Sigmoid colon (tissue), 7 donors: ENCODE measurements around the gene LILRA1. TPM values are rescaled to one million over a fixed set of nuclear protein-coding genes. Genes with fewer than 3 reads are reported as not detected.
"Not testable (repeated sequence)": the region's sequence is repeated elsewhere in the genome, so short reads cannot be mapped to it uniquely, and the experiment has no call there.

Experiments
- DNase-seq: peaks from one replicate; pipeline ENCODE4 v3.0.0-alpha.2; 2019
- H3K27ac ChIP-seq, 4 donors: fragments of 200-600 bp; sonication (generic); one replicate each; pipeline ENCODE4 v1.5.1; 2016 to 2019; ENCODE audit warnings: mild to moderate bottlenecking in 1 of 4
- H3K27me3 ChIP-seq, 3 donors: fragments of 200-600 bp; sonication (generic); one replicate each; pipeline ENCODE4 v1.5.1; 2019; ENCODE audit warnings: mild to moderate bottlenecking in 1 of 3
- H3K36me3 ChIP-seq, 4 donors: fragments of 200-600 bp; sonication (generic); one replicate each; pipeline ENCODE4 v1.5.1; 2016 to 2019
- H3K4me1 ChIP-seq, 4 donors: fragments of 200-600 bp; sonication (generic); one replicate each; pipeline ENCODE4 v1.5.1; 2017 to 2019
- H3K4me3 ChIP-seq, 4 donors: fragments of 200-600 bp; sonication (generic); one replicate each; pipeline ENCODE4 v1.5.1; 2017 to 2019; ENCODE audit warnings: mild to moderate bottlenecking in 2 of 4, moderate library complexity in 1 of 4
- H3K9me3 ChIP-seq, 4 donors: fragments of 200-600 bp in 3 of 4; sonication (generic) in 3 of 4; one replicate each; pipeline versions ENCODE4 v1.5.1 to v1.6.1; 2013 to 2019
- EP300 ChIP-seq, 4 donors: sonication (generic); formaldehyde crosslinking; IDR thresholded peaks; one replicate each; pipeline ENCODE4 v1.6.1; 2017; ENCODE audit warnings: antibody characterized with exemption in 4 of 4
- POLR2A ChIP-seq, 2 donors: fragments of 450-650 bp; IDR thresholded peaks; one replicate each; pipeline ENCODE4 v1.6.1; 2016; ENCODE audit warnings: antibody characterized with exemption in 2 of 2, mild to moderate bottlenecking in 2 of 2, moderate library complexity in 2 of 2
- POLR2AphosphoS5 ChIP-seq, 4 donors: sonication (generic); formaldehyde crosslinking; IDR thresholded peaks; one replicate each; pipeline ENCODE4 v1.6.1; 2017; ENCODE audit warnings: antibody characterized with exemption in 4 of 4
- WGBS, 2 donors: extraction: QIAGEN DNeasy Blood & Tissue Kit; methylation state at CpG; one replicate each; pipeline ENCODE4 v1.1.7; 2013; 5-methylcytosine and 5-hydroxymethylcytosine counted together
- intact Hi-C: fragments of 100-400 bp; cut with DNase I; formaldehyde crosslinking; loops from one replicate; pipeline ENCODE4 v1.15.1; 2023
- polyA plus RNA-seq, 3 donors: library from polyadenylated mRNA; stranded (reverse); fragments of 200-250 nt; gene quantifications; one replicate each; pipeline ENCODE4 v1.2.3, GENCODE V29; 2013
- total RNA-seq, 4 donors: library from RNA; depleted of rRNA; stranded (reverse); fragments of >200 nt; gene quantifications; one replicate each; pipeline ENCODE4 v1.1.0, GENCODE V29; 2016
- TF ChIP-seq, protein P1 (sequence below), 4 experiments: fragments of 450-650 bp in 3 of 4; fragments of 200-600 bp in 1 of 4; IDR thresholded peaks; one replicate each; pipeline ENCODE4 v1.5.1; 2016 to 2019; ENCODE audit warnings: antibody characterized with exemption in 4 of 4, mild to moderate bottlenecking in 3 of 4, moderate library complexity in 2 of 4
- donor health status: healthy with polysubstance abuse.
- donor health status: Bipolar disorder and iron deficiency.
- donor health status: healthy.

The LILRA1 gene
- total and polyA plus RNA-seq, 7 donors, result 0.54 to 2.3 (median 0.71) TPM; not detected in 2

DNA sequence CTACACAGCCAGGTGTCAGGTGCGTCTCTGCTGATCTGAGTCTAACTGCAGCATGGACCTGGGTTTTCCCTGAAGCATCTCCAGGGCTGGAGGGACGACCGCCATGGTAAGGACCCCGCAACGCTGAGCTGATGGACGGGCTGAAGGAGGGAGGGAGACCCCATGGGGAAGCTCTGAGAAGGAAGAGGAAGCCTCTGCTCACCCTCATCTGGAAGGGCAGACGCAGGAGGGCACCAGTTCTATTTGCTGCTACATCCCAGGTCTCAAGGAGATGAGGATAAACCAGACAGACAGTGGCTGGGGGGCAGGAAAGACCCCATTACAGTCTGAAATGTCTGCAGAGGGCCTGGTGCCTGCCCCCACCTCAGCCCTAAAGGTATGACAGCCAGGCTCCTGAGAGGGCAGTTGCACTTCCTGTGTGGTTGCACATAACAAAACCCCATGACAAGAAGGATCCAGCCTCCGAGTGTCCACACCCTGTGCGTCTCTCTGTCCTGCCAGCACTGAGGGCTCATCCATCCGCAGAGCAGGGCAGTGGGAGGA, 20.0 kb upstream of the LILRA1 start, which contains the start of gene LILRA2:
LILRA2 (plus strand) TSS at position 461 of the 543 bp plus-strand sequence. CDS start 89 bp downstream, outside the sequence.
- WGBS, 2 donors, result 39 to 59% methylated on average over 10 of the region's 10 CpGs
- H3K27me3 ChIP-seq, result peaks cover 0 to 3% (median 0%) of the 10 kb centered on the region in 3 donors
- H3K9me3 ChIP-seq, result no peaks in the 10 kb centered on the region
- H3K4me1 ChIP-seq, result no peaks in the 10 kb centered on the region
- DNase-seq, result no peak
- peak within 1 kb of the TSS in 1 of 4 donors; percentile 12 for H3K4me3 ChIP-seq
- H3K36me3 ChIP-seq, result no peaks in the 10 kb centered on the region
- TF ChIP-seq, protein P1, sequence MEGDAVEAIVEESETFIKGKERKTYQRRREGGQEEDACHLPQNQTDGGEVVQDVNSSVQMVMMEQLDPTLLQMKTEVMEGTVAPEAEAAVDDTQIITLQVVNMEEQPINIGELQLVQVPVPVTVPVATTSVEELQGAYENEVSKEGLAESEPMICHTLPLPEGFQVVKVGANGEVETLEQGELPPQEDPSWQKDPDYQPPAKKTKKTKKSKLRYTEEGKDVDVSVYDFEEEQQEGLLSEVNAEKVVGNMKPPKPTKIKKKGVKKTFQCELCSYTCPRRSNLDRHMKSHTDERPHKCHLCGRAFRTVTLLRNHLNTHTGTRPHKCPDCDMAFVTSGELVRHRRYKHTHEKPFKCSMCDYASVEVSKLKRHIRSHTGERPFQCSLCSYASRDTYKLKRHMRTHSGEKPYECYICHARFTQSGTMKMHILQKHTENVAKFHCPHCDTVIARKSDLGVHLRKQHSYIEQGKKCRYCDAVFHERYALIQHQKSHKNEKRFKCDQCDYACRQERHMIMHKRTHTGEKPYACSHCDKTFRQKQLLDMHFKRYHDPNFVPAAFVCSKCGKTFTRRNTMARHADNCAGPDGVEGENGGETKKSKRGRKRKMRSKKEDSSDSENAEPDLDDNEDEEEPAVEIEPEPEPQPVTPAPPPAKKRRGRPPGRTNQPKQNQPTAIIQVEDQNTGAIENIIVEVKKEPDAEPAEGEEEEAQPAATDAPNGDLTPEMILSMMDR (IDR thresholded peaks at IDR 0.05), result no peak
- no peak for TF ChIP-seq POLR2AphosphoS5 (IDR thresholded peaks at IDR 0.05)
- TF ChIP-seq POLR2A (IDR thresholded peaks at IDR 0.05), result no peak
- no peak for TF ChIP-seq EP300 (IDR thresholded peaks at IDR 0.05)
- H3K27ac ChIP-seq, result peak within 1 kb of the TSS in 1 of 4 donors; percentile 28
- intact Hi-C loops, result no loop called here

DNA sequence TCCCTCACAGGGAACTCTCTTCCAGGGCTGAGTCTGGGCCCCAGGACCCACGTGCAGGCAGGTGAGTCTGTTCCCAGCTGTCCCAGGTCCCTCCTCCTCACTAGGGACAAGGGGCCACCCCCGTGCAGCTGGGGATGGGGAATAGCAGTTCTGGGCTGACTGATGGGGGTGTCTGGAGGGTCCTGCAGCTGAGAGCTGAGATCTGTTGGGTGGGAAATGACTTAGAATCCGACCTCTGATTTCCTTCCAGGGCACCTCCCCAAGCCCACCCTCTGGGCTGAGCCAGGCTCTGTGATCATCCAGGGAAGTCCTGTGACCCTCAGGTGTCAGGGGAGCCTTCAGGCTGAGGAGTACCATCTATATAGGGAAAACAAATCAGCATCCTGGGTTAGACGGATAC, 19.4 kb upstream of the LILRA1 start:
- Histone ChIP-seq H3K36me3 (no peaks in the 10 kb centered on the region), H3K9me3 (no peaks in the 10 kb centered on the region), H3K27ac (no peak overlapping the region), H3K4me1 (no peaks in the 10 kb centered on the region), H3K27me3 (peaks cover 0 to 3% (median 0%) of the 10 kb centered on the region in 3 donors), H3K4me3 (peak overlapping the region in 1 of 4 donors; percentile 12)
- DNase-seq, result no peak
- TF ChIP-seq POLR2A (IDR thresholded peaks at IDR 0.05) (no peak), POLR2AphosphoS5 (IDR thresholded peaks at IDR 0.05) (no peak), EP300 (IDR thresholded peaks at IDR 0.05) (no peak)
- TF ChIP-seq, protein P1 (IDR thresholded peaks at IDR 0.05), result no peak
- 31 to 34% methylated on average over 4 of the region's 4 CpGs for WGBS, 2 donors
- intact Hi-C loops, result no loop called here

DNA sequence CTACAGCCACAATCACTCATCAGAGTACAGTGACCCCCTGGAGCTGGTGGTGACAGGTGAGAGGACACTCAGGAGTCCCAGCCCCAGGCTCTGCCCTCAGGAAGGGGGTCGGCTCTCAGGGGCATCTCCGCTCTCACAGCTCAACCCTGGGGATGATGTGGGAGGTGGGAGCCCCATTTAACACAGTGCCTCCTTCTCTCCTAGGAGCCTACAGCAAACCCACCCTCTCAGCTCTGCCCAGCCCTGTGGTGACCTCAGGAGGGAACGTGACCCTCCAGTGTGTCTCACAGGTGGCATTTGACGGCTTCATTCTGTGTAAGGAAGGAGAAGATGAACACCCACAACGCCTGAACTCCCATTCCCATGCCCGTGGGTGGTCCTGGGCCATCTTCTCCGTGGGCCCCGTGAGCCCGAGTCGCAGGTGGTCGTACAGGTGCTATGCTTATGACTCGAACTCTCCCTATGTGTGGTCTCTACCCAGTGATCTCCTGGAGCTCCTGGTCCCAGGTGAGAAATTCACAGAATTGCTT, 18.8 kb upstream of the LILRA1 start:
- WGBS, 2 donors, result 65 to 78% methylated on average over 12 of the region's 12 CpGs
- Histone ChIP-seq H3K9me3 (no peaks in the 10 kb centered on the region), H3K4me1 (no peaks in the 10 kb centered on the region), H3K36me3 (no peaks in the 10 kb centered on the region), H3K4me3 (no peak overlapping the region), H3K27me3 (peaks cover 0 to 3% (median 0%) of the 10 kb centered on the region in 3 donors), H3K27ac (no peak overlapping the region)
- DNase-seq, result no peak
- TF ChIP-seq EP300 (IDR thresholded peaks at IDR 0.05) (no peak), POLR2A (IDR thresholded peaks at IDR 0.05) (no peak), POLR2AphosphoS5 (IDR thresholded peaks at IDR 0.05) (no peak)
- TF ChIP-seq, protein P1 (IDR thresholded peaks at IDR 0.05), result no peak
- intact Hi-C loops, result no loop called here

DNA sequence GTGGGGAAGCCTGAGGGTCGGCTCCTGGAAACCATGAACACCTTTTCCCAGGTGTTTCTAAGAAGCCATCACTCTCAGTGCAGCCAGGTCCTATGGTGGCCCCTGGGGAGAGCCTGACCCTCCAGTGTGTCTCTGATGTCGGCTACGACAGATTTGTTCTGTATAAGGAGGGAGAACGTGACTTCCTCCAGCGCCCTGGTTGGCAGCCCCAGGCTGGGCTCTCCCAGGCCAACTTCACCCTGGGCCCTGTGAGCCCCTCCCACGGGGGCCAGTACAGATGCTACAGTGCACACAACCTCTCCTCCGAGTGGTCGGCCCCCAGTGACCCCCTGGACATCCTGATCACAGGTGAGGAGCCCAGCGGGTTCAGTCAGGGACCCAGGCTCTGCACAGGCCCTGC, 18.2 kb upstream of the LILRA1 start:
- intact Hi-C loops, H3K27me3 ChIP-seq, H3K27ac ChIP-seq, H3K36me3 ChIP-seq, DNase-seq, H3K4me1 ChIP-seq, H3K4me3 ChIP-seq, H3K9me3 ChIP-seq: not testable (repeated sequence)
- 75 to 78% methylated on average over 9 of the region's 9 CpGs for WGBS, 2 donors

DNA sequence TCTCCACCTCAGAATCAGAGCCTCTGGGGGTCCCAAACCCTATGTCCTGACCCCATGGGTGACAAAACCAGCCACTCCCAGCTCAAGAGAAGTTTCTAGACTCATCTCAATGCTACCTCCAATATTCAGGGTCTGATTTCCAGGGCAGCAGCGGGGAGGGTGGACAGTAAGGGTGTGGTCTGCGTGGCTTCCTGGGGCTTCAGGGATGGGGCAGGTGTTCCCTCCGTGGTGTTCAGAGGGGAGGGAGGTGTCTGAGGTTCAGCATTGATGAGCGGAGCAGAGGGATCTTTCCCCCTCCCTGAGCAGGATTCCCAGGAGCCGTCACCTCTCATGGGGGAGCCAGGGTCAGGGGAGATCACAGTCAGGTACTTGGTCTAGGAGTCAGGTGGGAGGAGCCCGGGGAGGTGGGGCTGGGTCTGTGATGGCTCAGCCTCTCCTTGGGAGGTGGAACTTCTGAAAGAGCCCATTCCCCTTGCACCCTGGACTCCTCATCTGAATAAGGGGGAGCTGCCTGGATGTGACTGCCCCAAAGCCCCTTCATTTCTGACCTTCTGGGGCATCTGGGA, 16.9 kb upstream of the LILRA1 start:
- H3K9me3 ChIP-seq, result no peaks in the 10 kb centered on the region
- TF ChIP-seq POLR2A (IDR thresholded peaks at IDR 0.05) (no peak), EP300 (IDR thresholded peaks at IDR 0.05) (no peak), POLR2AphosphoS5 (IDR thresholded peaks at IDR 0.05) (no peak)
- TF ChIP-seq, protein P1 (IDR thresholded peaks at IDR 0.05), result no peak

More for the DNA sequence above, 16.9 kb upstream of the LILRA1 start:
- Histone ChIP-seq H3K4me3 (no peak overlapping the region), H3K36me3 (no peaks in the 10 kb centered on the region), H3K4me1 (no peaks in the 10 kb centered on the region), H3K27me3 (peaks cover 0 to 3% (median 0%) of the 10 kb centered on the region in 3 donors), H3K27ac (no peak overlapping the region)
- no peak for DNase-seq
- WGBS, 2 donors, result 62 to 77% methylated on average over 6 of the region's 6 CpGs
- intact Hi-C loops, result no loop called here
